GM18867 (cell line): Measurements from ENCODE around the gene NELFCD.

ENCODE experiments used
- ATAC-seq: cut with Tn5 transposase; IDR thresholded peaks from one replicate; pipeline ENCODE4 v1.9.1; 2021; ENCODE audit warnings: mild to moderate bottlenecking, moderate library complexity; ENCODE audit not compliant: unreplicated experiment

Gene NELFCD

GRCh38 chr20:58993332-58994248, 12.5 kb downstream of the NELFCD start:
- no peak for ATAC-seq

GRCh38 chr20:58994390-58995159, 13.5 kb downstream of the NELFCD start:
- no peak for ATAC-seq

- no peak for ATAC-seq
Measured at GRCh38 chr20:58995461-58996225, 14.6 kb downstream of the NELFCD start.

- no peak for ATAC-seq
Measured at GRCh38 chr20:58996226-58996611, 15.2 kb downstream of the NELFCD start.

- ATAC-seq = no peak
Measured at GRCh38 chr20:58997141-58997770, 16.2 kb downstream of the NELFCD start.

- ATAC-seq = no peak
Measured at GRCh38 chr20:58998656-58999055, 17.6 kb downstream of the NELFCD start.

GRCh38 chr20:59000326-59000725, 19.3 kb downstream of the NELFCD start:
- no peak for ATAC-seq

- no peak for ATAC-seq
Measured at GRCh38 chr20:59001068-59001448, 20.0 kb downstream of the NELFCD start.

GRCh38 chr20:59001449-59002171, 20.6 kb downstream of the NELFCD start:
- no peak for ATAC-seq

- no peak for ATAC-seq
Measured at GRCh38 chr20:59002388-59002787, 21.3 kb downstream of the NELFCD start.

GRCh38 chr20:59002874-59003399, 21.9 kb downstream of the NELFCD start:
- no peak for ATAC-seq

GRCh38 chr20:59003836-59004492, 22.9 kb downstream of the NELFCD start:
- no peak for ATAC-seq

GRCh38 chr20:59004493-59004762, 23.4 kb downstream of the NELFCD start:
- no peak for ATAC-seq

GRCh38 chr20:59004763-59005522, 23.9 kb downstream of the NELFCD start:
- ATAC-seq = peak; percentile 58

- no peak for ATAC-seq
Measured at GRCh38 chr20:59005523-59006166, 24.6 kb downstream of the NELFCD start.

- ATAC-seq = no peak
Measured at GRCh38 chr20:59006167-59006863, 25.3 kb downstream of the NELFCD start.

- ATAC-seq = peak; percentile 29
Measured at GRCh38 chr20:59006864-59007664, 26.0 kb downstream of the NELFCD start, which contains the start of gene CTSZ. Gene CTSZ, minus strand, starts transcription at chr20:59007254. Its CDS starts 126 bp downstream, at chr20:59007128.
